C4-2B (cell line): ENCODE data around the gene GSG1.

Experiments
- H3K27ac ChIP-seq: fragments of 450-650 bp; 2 replicates; pipeline ENCODE4 v1.5.1; 2017
- CTCF ChIP-seq: fragments of 450-650 bp; conservative IDR thresholded peaks from 2 replicates; pipeline ENCODE4 v1.5.1; 2017; ENCODE audit warnings: mild to moderate bottlenecking
- ZFX ChIP-seq: fragments of 450-650 bp; IDR thresholded peaks from 2 replicates; pipeline ENCODE4 v1.6.1; 2017

GSG1 gene

GRCh38 chr12:13119826-13120225, 16.4 kb upstream of the GSG1 start:
- TF ChIP-seq CTCF (no peak), ZFX (no peak)
- no peak overlapping the region for H3K27ac ChIP-seq

- no peak overlapping the region for H3K27ac ChIP-seq
- TF ChIP-seq CTCF: no peak
- no peak for TF ChIP-seq ZFX
Measured at GRCh38 chr12:13117029-13117428, 13.6 kb upstream of the GSG1 start.

DNA sequence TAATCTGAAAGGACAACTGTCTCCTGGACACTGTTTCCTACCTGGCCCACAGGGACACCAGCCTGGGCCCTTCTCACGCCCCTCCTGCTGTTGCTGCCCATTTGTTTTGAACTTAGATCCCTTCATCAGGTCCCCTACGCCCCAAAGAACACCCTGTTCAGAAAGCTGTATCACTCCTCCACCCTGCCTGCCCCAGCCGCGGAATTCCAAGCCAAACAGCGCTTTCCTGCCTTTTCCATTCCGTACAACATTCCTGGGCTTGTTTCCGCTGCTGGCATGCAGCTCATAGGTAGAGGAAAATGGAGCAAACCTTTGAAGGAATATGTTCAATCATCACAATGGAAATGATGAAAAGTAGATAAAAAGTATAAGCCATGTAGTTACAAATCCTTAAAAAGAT, 12.8 kb upstream of the GSG1 start:
- TF ChIP-seq ZFX (no peak), CTCF (no peak)

DNA sequence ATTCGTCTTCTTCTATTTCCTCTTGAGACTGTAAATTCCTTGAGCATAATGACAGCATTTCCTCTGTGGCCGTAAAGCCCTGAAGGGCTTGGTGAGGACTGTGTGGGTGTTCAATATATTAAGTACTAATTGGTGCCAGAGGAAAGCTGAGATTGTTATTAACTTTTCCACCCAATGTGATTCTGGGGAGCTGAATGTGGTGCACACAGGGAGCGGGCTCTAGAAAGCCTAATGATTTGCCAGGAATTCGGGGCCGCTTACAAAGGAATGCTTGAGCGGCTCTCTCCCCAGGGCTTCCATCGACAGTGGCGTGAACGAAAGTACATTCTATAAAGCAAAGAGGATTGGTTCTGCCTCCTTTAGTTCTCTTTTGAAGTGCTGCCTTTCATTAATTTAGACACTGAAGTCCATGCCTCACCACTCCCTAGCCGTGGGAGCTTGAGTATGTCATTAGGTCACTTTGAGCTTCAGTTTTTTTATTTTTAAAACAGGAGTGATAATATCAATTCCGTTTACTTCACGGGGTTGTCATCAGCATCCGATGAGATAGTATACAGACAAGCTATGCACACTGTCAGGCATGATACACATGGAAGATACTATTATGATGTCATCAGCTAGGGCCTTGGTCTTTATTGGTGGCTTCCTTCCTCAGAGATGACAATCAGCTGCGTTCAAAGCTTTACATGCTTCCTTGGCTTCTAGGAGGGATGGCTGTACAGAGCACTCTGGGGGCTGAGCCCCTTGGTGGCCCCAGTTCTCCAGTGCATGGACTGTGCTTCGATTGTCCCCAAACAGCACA, 11.0 kb upstream of the GSG1 start:
- no peak overlapping the region for H3K27ac ChIP-seq
- TF ChIP-seq ZFX (no peak), CTCF (no peak)

More for the DNA sequence above, 12.8 kb upstream of the GSG1 start:
- no peak overlapping the region for H3K27ac ChIP-seq

DNA sequence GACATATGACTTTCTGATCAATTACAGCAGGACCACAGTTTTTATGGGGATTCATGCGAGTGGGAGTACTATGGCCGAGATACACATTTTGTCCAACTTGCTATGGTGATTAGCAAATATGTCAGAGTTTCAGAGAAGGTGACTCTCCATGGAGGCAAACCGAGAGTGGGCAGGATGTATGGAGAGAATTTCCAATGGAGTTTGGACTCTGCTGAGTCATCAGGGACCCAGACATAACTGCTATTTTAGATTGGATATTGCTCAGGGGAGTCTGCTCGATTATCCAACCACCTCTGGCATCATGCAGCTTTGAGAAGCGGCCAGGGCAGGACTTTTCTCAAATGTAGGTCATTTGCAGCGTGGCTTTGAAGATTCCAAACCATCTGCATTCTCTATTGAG, 9.5 kb upstream of the GSG1 start:
- no peak for TF ChIP-seq CTCF
- TF ChIP-seq ZFX: no peak

GRCh38 chr12:13106666-13107065, 3.2 kb upstream of the GSG1 start:
- no peak for TF ChIP-seq ZFX
- TF ChIP-seq CTCF: no peak
- no peak overlapping the region for H3K27ac ChIP-seq

More for the DNA sequence above, 9.5 kb upstream of the GSG1 start:
- no peak overlapping the region for H3K27ac ChIP-seq

- H3K27ac ChIP-seq: no peak overlapping the region
- TF ChIP-seq CTCF (no peak), ZFX (no peak)
Measured at GRCh38 chr12:13105781-13106180, 2.3 kb upstream of the GSG1 start.
